B cell (primary cell): Measurements from ENCODE around the gene NR4A1. TPM values are rescaled to one million over a fixed set of nuclear protein-coding genes. Genes with fewer than 3 reads are reported as not detected.

Experiments used
- ATAC-seq: fragments of 200-7000 bp; cut with Tn5 transposase; one replicate; pipeline ENCODE4 v1.10.0; 2021; ENCODE audit warnings: low read depth, mild to moderate bottlenecking, moderate number of reproducible peaks, moderate library complexity
- CTCF ChIA-PET: fragments of 350-600 bp; sonication (Branson Sonifier 250); formaldehyde crosslinking; loops from one replicate; lab custom pipeline; 2021; ENCODE audit warnings: antibody characterized with exemption, inconsistent platforms; lab: Charles Lee
- POLR2A ChIA-PET: fragments of 350-600 bp; sonication (Branson Sonifier 250); formaldehyde crosslinking; loops from one replicate; lab custom pipeline; 2021; ENCODE audit warnings: antibody characterized with exemption; lab: Charles Lee
- DNase-seq: peaks from one replicate; pipeline ENCODE4 v3.0.0; 2013
- H2AFZ ChIP-seq: 2 replicates; pipeline ENCODE4 v1.6.1; 2012; ENCODE audit warnings: mild to moderate bottlenecking, low read depth, low read length; ENCODE audit not compliant: insufficient read depth, poor library complexity, severe bottlenecking
- H3K27ac ChIP-seq, 2 donors: 1 replicate in 1 of 2; 2 replicates in 1 of 2; pipeline ENCODE4 v1.5.1; 2012 to 2013; ENCODE audit warnings: low read length in 2 of 2, mild to moderate bottlenecking in 2 of 2, moderate library complexity in 1 of 2
- H3K27me3 ChIP-seq, 4 experiments: fragments of 200-600 bp in 1 of 4; sonication (generic) in 1 of 4; replicated peaks in 1 of 4; 1 replicate in 2 of 4; 2 replicates in 2 of 4; pipeline versions ENCODE4 v1.6.1 to v1.7.0; 2013 to 2016; ENCODE audit warnings: low read length in 3 of 4, mild to moderate bottlenecking in 2 of 4, mixed read lengths in 1 of 4, moderate library complexity in 1 of 4; ENCODE audit not compliant: insufficient read depth in 4 of 4, control insufficient read depth in 3 of 4; ENCODE audit errors: control extremely low read depth in 1 of 4
- H3K36me3 ChIP-seq, 2 experiments: replicated peaks in 1 of 2; 1 replicate in 1 of 2; 2 replicates in 1 of 2; pipeline versions ENCODE4 v1.6.1 to v1.7.1; 2013; ENCODE audit warnings: low read length in 1 of 2; ENCODE audit not compliant: insufficient read depth in 2 of 2, control insufficient read depth in 1 of 2; ENCODE audit errors: control extremely low read depth in 1 of 2, extremely low read depth in 1 of 2
- H3K4me1 ChIP-seq, 2 donors: fragments of 200-600 bp in 1 of 2; sonication (generic) in 1 of 2; 1 replicate in 1 of 2; 2 replicates in 1 of 2; pipeline versions ENCODE4 v1.5.1 to v1.6.1; 2013 to 2017; ENCODE audit warnings: low read length in 2 of 2; ENCODE audit not compliant: control insufficient read depth in 2 of 2, insufficient read depth in 2 of 2
- H3K4me2 ChIP-seq: replicated peaks from 2 replicates; pipeline ENCODE3; 2012; ENCODE audit warnings: mild to moderate bottlenecking, low read depth, low read length; ENCODE audit not compliant: poor library complexity, severe bottlenecking
- H3K4me3 ChIP-seq, 5 experiments: fragments of 200-600 bp in 1 of 5; sonication (generic) in 1 of 5; 1 replicate in 3 of 5; 2 replicates in 2 of 5; pipeline versions ENCODE4 v1.5.1 to v1.7.0; 2011 to 2016; ENCODE audit warnings: low read length in 4 of 5, mild to moderate bottlenecking in 4 of 5, low read depth in 2 of 5, control low read depth in 1 of 5, moderate library complexity in 1 of 5; ENCODE audit not compliant: insufficient read depth in 1 of 5; ENCODE audit errors: control extremely low read depth in 1 of 5, extremely low read depth in 1 of 5
- H3K79me2 ChIP-seq: fragments of 200-600 bp; sonication (generic); one replicate; pipeline ENCODE4 v1.6.0; 2016; ENCODE audit warnings: low read length; ENCODE audit not compliant: control insufficient read depth, insufficient read depth
- H3K9ac ChIP-seq: fragments of 200-600 bp; sonication (generic); 2 replicates; pipeline ENCODE4 v1.6.1; 2017; ENCODE audit warnings: mild to moderate bottlenecking, low read length, moderate library complexity
- H3K9me3 ChIP-seq, 3 donors: one replicate each; pipeline versions ENCODE4 v1.6.1 to v1.7.1; 2013; ENCODE audit warnings: low read length in 2 of 3; ENCODE audit not compliant: control insufficient read depth in 2 of 3, insufficient read depth in 1 of 3; ENCODE audit errors: control extremely low read depth in 1 of 3
- H4K20me1 ChIP-seq: 2 replicates; pipeline ENCODE4 v1.6.0; 2012; ENCODE audit warnings: mild to moderate bottlenecking, low read length; ENCODE audit not compliant: insufficient read depth, control insufficient read depth, poor library complexity, severe bottlenecking
- H3K27ac Mint-ChIP-seq: one replicate; pipeline ENCODE4 v1.8.0; 2021; ENCODE audit warnings: mixed read lengths
- H3K27me3 Mint-ChIP-seq: one replicate; pipeline ENCODE4 v1.8.0; 2021; ENCODE audit warnings: mixed read lengths
- H3K4me1 Mint-ChIP-seq: one replicate; pipeline ENCODE4 v1.8.0; 2021; ENCODE audit warnings: mixed read lengths
- H3K4me3 Mint-ChIP-seq: one replicate; pipeline ENCODE4 v1.8.0; 2021; ENCODE audit warnings: mixed read lengths
- H3K9me3 Mint-ChIP-seq: one replicate; pipeline ENCODE4 v1.8.0; 2022; ENCODE audit warnings: mixed read lengths; ENCODE audit not compliant: insufficient read depth
- CTCF ChIP-seq: fragments of 200-600 bp; IDR thresholded peaks from one replicate; pipeline ENCODE4 v1.8.0; 2022; ENCODE audit warnings: antibody characterized with exemption, mild to moderate bottlenecking
- EZH2 ChIP-seq: IDR thresholded peaks from 2 replicates; pipeline ENCODE4 v1.6.1; 2012; ENCODE audit warnings: borderline replicate concordance, low read depth, mild to moderate bottlenecking, moderate library complexity, low read length; ENCODE audit not compliant: insufficient read depth, poor library complexity, severe bottlenecking
- WGBS: methylation state at CpG from one replicate; pipeline ENCODE4 v1.1.5; 2013; ENCODE audit warnings: missing lambda C conversion rate; ENCODE audit not compliant: insufficient coverage; 5-methylcytosine and 5-hydroxymethylcytosine counted together
- intact Hi-C: fragments of 100-400 bp; cut with micrococcal nuclease; formaldehyde crosslinking; loops from one replicate; pipeline ENCODE4 v1.10.0; 2022
- polyA plus RNA-seq: library from polyadenylated mRNA; depleted of rRNA; stranded (reverse); fragments of >200 nt; gene quantifications from 2 replicates; pipeline ENCODE4 v1.2.3, GENCODE V29; 2012
- total RNA-seq, 2 donors: library from RNA; stranded (reverse); fragments of 120-200 nt in 1 of 2; gene quantifications; 1 replicate in 1 of 2; 2 replicates in 1 of 2; pipeline versions ENCODE4 v1.2.3 to v1.2.4, GENCODE V29; 2013 to 2022

Gene NR4A1
- total and polyA plus RNA-seq, 2 donors (not counting 1 experiment from before 2014, with no cell fraction given) = 43.2 to 470 TPM

- no peaks in the 10 kb centered on the region for H3K79me2 ChIP-seq
- no peak overlapping the region for H3K4me3 Mint-ChIP-seq
- H2AFZ ChIP-seq = no peak overlapping the region
- CTCF ChIA-PET = interaction anchor here (1.0 kb wide), 1 partner anchor 32 kb away, joined by 4 read pairs; no protein-coding TSS in a partner anchor
- H3K9me3 Mint-ChIP-seq = no peaks in the 10 kb centered on the region
- peaks cover 0 to 35% of the 10 kb centered on the region in 2 experiments for H3K36me3 ChIP-seq
- H3K9me3 ChIP-seq = no peaks in the 10 kb centered on the region
- intact Hi-C loops = no loop called here
- TF ChIP-seq CTCF (no peak), EZH2 (no peak)
- H3K4me1 Mint-ChIP-seq = peaks cover 17% of the 10 kb centered on the region
- ATAC-seq = no peak
- H3K27ac ChIP-seq = no peak overlapping the region
- POLR2A ChIA-PET = no interaction called here
- H3K9ac ChIP-seq = no peak overlapping the region
- H3K27me3 Mint-ChIP-seq = no peaks in the 10 kb centered on the region
- H3K27me3 ChIP-seq = no peaks in the 10 kb centered on the region
- H3K4me3 ChIP-seq = no peak overlapping the region
- 96% methylated on average over 21 of the region's 23 CpGs for WGBS
- H3K4me2 ChIP-seq = no peak overlapping the region
- peaks cover 32% of the 10 kb centered on the region for H4K20me1 ChIP-seq
- peaks cover 7 to 11% of the 10 kb centered on the region in 2 donors for H3K4me1 ChIP-seq
- H3K27ac Mint-ChIP-seq = no peak overlapping the region
- DNase-seq = no peak
Measured at GRCh38 chr12:52056801-52057637, 5.8 kb downstream of the NR4A1 start.
